Esophagus squamous epithelium (tissue), 4 donors: ENCODE results near the gene KCNK5.

Experiments
- POLR2A ChIP-seq, 4 donors: fragments of 450-650 bp; IDR thresholded peaks; one replicate each; pipeline ENCODE4 v1.6.1; 2017; ENCODE audit warnings: antibody characterized with exemption in 4 of 4, mild to moderate bottlenecking in 4 of 4, moderate library complexity in 3 of 4
- TF ChIP-seq, protein P1 (sequence below), 6 experiments: fragments of 450-650 bp in 4 of 6; fragments of 200-600 bp in 2 of 6; sonication (generic) in 2 of 6; IDR thresholded peaks; one replicate each; pipeline ENCODE4 v1.5.1; 2016 to 2019; ENCODE audit warnings: antibody characterized with exemption in 6 of 6, mild to moderate bottlenecking in 4 of 6, moderate library complexity in 4 of 6

DNA sequence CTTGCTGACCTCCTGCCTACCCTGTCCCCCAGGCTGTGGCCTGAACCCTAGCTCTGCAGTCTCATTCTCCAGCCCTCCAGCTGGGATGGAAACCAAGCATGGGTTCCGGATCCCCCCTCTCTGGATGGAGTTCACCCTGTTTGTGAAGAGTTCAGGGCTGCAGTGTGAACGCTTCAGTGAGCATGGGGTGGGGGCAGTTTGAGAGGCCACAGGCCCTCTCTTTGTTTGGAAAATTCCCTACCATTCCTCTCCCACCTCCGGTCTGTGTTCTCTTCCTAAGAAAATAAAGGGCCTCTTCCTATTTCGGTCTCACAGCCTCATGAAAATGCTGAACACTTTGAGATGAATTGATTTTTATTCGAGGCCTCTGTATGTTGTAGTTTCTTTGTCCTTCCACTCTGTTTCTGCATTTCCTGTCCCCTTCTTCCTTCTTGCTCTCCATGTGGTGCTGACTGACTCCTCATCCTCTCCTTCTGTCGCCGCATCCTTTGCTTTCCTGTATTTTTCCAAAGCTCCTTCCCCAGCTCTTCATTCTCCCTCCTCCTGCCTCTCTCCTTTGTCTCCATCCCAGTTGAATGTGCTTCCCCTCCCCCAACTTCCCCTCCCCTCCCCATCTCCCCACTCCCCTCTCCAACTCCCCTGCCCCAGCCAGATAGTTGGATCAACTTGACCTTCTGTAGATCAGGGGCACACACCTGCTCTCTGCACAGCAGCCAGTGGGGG is 2.4 kb upstream of the KCNK5 start:
- TF ChIP-seq, protein P1, sequence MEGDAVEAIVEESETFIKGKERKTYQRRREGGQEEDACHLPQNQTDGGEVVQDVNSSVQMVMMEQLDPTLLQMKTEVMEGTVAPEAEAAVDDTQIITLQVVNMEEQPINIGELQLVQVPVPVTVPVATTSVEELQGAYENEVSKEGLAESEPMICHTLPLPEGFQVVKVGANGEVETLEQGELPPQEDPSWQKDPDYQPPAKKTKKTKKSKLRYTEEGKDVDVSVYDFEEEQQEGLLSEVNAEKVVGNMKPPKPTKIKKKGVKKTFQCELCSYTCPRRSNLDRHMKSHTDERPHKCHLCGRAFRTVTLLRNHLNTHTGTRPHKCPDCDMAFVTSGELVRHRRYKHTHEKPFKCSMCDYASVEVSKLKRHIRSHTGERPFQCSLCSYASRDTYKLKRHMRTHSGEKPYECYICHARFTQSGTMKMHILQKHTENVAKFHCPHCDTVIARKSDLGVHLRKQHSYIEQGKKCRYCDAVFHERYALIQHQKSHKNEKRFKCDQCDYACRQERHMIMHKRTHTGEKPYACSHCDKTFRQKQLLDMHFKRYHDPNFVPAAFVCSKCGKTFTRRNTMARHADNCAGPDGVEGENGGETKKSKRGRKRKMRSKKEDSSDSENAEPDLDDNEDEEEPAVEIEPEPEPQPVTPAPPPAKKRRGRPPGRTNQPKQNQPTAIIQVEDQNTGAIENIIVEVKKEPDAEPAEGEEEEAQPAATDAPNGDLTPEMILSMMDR (IDR thresholded peaks at IDR 0.05), result no peak
- TF ChIP-seq POLR2A (IDR thresholded peaks at IDR 0.05), result no peak
